ENCODE data around the gene PICALM. TPM values are rescaled to one million over a fixed set of nuclear protein-coding genes. Genes with fewer than 3 reads are reported as not detected.

PICALM gene
- total and polyA plus RNA-seq, 2 of the 13 experiments (the other 11 are each of a cell fraction or from before 2014, with no cell fraction given), result 97.6 to 154 TPM

- TF ChIP-seq NPAS2 (CRISPR knock-in tag; IDR thresholded peaks at IDR 0.05; ENCODE audit: borderline replicate concordance), result no peak
- TF ChIP-seq LBX2 (CRISPR knock-in tag; IDR thresholded peaks at IDR 0.05; ENCODE audit: borderline replicate concordance), result no peak
- 0 out of 4 replicates have a peak, but pooled peaks of 1 of the 2 experiments have one; percentile 20 for TF ChIP-seq HMGXB4 (CRISPR knock-in tag; IDR thresholded peaks at IDR 0.05; ENCODE audit: borderline replicate concordance in 1 of 2, low read depth in 1 of 2)
- no peak for TF ChIP-seq ZNF382 (CRISPR knock-in tag; IDR thresholded peaks at IDR 0.05; ENCODE audit: borderline replicate concordance)
- TF ChIP-seq HNRNPK (IDR thresholded peaks at IDR 0.05; ENCODE audit: low read depth, low read length, poor library complexity, severe bottlenecking), result no peak
- TF ChIP-seq ZNF280D (CRISPR knock-in tag; IDR thresholded peaks at IDR 0.05), result 0 out of 2 replicates have a peak, but pooled peaks have one; percentile 27
- no peak for TF ChIP-seq CHCHD3 (CRISPR knock-in tag; IDR thresholded peaks at IDR 0.05)
- no peak for TF ChIP-seq CTCF (CRISPR knock-in tag; IDR thresholded peaks at IDR 0.05)
- TF ChIP-seq ZBTB33 (CRISPR knock-in tag; IDR thresholded peaks at IDR 0.05), result no peak
- no peak for TF ChIP-seq BRCA1 (CRISPR knock-in tag; IDR thresholded peaks at IDR 0.05)
- no peak for TF ChIP-seq SKIL (CRISPR knock-in tag; IDR thresholded peaks at IDR 0.05; ENCODE audit: borderline replicate concordance)
- no peak; the same call in 1 of the 2 replicates for TF ChIP-seq CREM (IDR thresholded peaks at IDR 0.05)
- TF ChIP-seq CREM (CRISPR knock-in tag; IDR thresholded peaks at IDR 0.05), result no peak
- TF ChIP-seq TP53 (CRISPR knock-in tag; conservative IDR thresholded peaks at IDR 0.05), result no peak
- TF ChIP-seq NFYB (CRISPR knock-in tag; IDR thresholded peaks at IDR 0.05), result no peak
- 0 out of 2 replicates have a peak, but pooled peaks have one; percentile 14 for TF ChIP-seq ISL2 (CRISPR knock-in tag; IDR thresholded peaks at IDR 0.05)
Measured at GRCh38 chr11:86067009-86067850, 1.7 kb downstream of the PICALM start (continued).
